Brain pericyte (primary cell): ENCODE data around the gene CFAP161.

ENCODE experiments used
- DNase-seq: peaks from one replicate; pipeline ENCODE4 v3.0.0-alpha.2; 2012; ENCODE audit warnings: low read depth, low spot score

Gene CFAP161

GRCh38 chr15:81133782-81134461 is at the start of gene CFAP161:
Gene CFAP161 (plus strand): TSS chr15:81134270. CDS start chr15:81134330, 60 bp downstream.
- DNase-seq, result no peak

- DNase-seq, result no peak
These were observed 49.4 kb upstream of the CFAP161 start for GRCh38 chr15:81084716-81085115.

GRCh38 chr15:81085213-81085612 is 48.9 kb upstream of the CFAP161 start:
- no peak for DNase-seq

GRCh38 chr15:81085898-81086297 is 48.2 kb upstream of the CFAP161 start:
- no peak for DNase-seq

GRCh38 chr15:81087066-81087465 is 47.0 kb upstream of the CFAP161 start:
- no peak for DNase-seq

- no peak for DNase-seq
These were observed 46.4 kb upstream of the CFAP161 start for GRCh38 chr15:81087694-81088093.

GRCh38 chr15:81088470-81089013 is 45.5 kb upstream of the CFAP161 start:
- DNase-seq, result no peak

GRCh38 chr15:81091889-81092558 is 42.0 kb upstream of the CFAP161 start:
- peak; percentile 71 for DNase-seq

- no peak for DNase-seq
These were observed 41.5 kb upstream of the CFAP161 start for GRCh38 chr15:81092559-81092902.

- no peak for DNase-seq
These were observed 40.1 kb upstream of the CFAP161 start for GRCh38 chr15:81093961-81094360.

GRCh38 chr15:81095690-81096365 is 38.2 kb upstream of the CFAP161 start:
- no peak for DNase-seq

- DNase-seq, result no peak
These were observed 37.7 kb upstream of the CFAP161 start for GRCh38 chr15:81096398-81096797.

- DNase-seq, result no peak
These were observed 36.8 kb upstream of the CFAP161 start for GRCh38 chr15:81097116-81097889.

- DNase-seq, result no peak
These were observed 36.2 kb upstream of the CFAP161 start for GRCh38 chr15:81097890-81098280.

GRCh38 chr15:81098349-81098748 is 35.7 kb upstream of the CFAP161 start:
- DNase-seq, result no peak

- no peak for DNase-seq
These were observed 35.0 kb upstream of the CFAP161 start for GRCh38 chr15:81098861-81099651.

- DNase-seq, result no peak
These were observed 31.9 kb upstream of the CFAP161 start for GRCh38 chr15:81101894-81102815.

GRCh38 chr15:81103857-81104256 is 30.2 kb upstream of the CFAP161 start:
- DNase-seq, result no peak

- DNase-seq, result no peak
These were observed 28.5 kb upstream of the CFAP161 start for GRCh38 chr15:81105545-81105944.

- peak; percentile 16 for DNase-seq
These were observed 27.5 kb upstream of the CFAP161 start for GRCh38 chr15:81106560-81106959.
